Cardiac muscle cell (in vitro differentiated cells and primary cell): ENCODE results near the gene KDM4B. TPM values are rescaled to one million over a fixed set of nuclear protein-coding genes. Genes with fewer than 3 reads are reported as not detected.

Source experiments
- DNase-seq, 2 donors: peaks; one replicate each; pipeline versions ENCODE4 v3.0.0 to v3.0.0-alpha.2; 2010 to 2017; ENCODE audit warnings: low read depth in 1 of 2, low spot score in 1 of 2
- H3K27ac ChIP-seq: fragments of 200-600 bp; sonication (generic); 2 replicates; pipeline ENCODE4 v1.5.1; 2016
- H3K27me3 ChIP-seq: fragments of 200-600 bp; sonication (generic); 2 replicates; pipeline ENCODE4 v1.6.0; 2016; ENCODE audit warnings: control low read depth
- H3K36me3 ChIP-seq: fragments of 200-600 bp; sonication (generic); 2 replicates; pipeline ENCODE4 v1.5.1; 2016; ENCODE audit warnings: control low read depth
- H3K4me1 ChIP-seq: fragments of 200-600 bp; sonication (generic); 2 replicates; pipeline ENCODE4 v1.8.1; 2017; ENCODE audit warnings: low read depth, mild to moderate bottlenecking, mixed run types
- H3K4me3 ChIP-seq: fragments of 200-600 bp; sonication (generic); 2 replicates; pipeline ENCODE4 v1.5.1; 2016; ENCODE audit warnings: mild to moderate bottlenecking
- H3K9me3 ChIP-seq: fragments of 200-600 bp; sonication (generic); 2 replicates; pipeline ENCODE4 v1.5.1; 2017; ENCODE audit warnings: low read depth, mild to moderate bottlenecking, control low read depth
- CTCF ChIP-seq: IDR thresholded peaks from 2 replicates; pipeline ENCODE4 v1.5.1; 2012; ENCODE audit warnings: low read depth, mild to moderate bottlenecking, low read length
- polyA plus RNA-seq: library from polyadenylated mRNA; unstranded; fragments of >200 nt; fragmentation: Nextera tagmentation; extraction: Ambion mirVana; gene quantifications from 2 replicates; pipeline ENCODE4 v1.2.1, GENCODE V29; 2016
- total RNA-seq: library from RNA; depleted of rRNA; stranded (reverse); fragments of >200 nt; gene quantifications from 2 replicates; pipeline ENCODE4 v1.2.3, GENCODE V29; 2016

KDM4B gene
- total and polyA plus RNA-seq, 2 experiments from 2014 or later: 74.6 to 90.6 TPM

DNA sequence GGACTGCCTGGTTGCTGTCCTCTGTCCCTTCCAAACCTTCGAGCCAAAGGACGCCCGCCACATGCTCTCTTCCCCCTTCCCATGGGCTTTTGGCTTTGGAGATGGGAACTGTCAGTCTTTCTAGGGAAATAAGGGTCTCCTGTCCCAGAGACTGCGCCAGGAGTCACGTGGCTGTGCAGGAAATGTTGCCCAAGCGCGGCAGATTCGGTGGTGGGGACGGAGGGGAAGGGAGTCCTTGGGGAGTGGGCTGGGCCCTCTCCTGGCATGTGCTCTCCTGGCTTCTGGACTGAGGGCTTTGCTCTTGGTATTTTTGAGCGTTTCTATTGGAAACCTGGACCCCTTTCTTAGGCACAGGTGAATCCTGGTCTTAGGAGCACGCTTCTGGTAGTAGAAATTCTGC is 103.2 kb downstream of the KDM4B start:
- Histone ChIP-seq H3K4me3 (no peak overlapping the region), H3K36me3 (no peaks in the 10 kb centered on the region), H3K27ac (no peak overlapping the region), H3K4me1 (no peaks in the 10 kb centered on the region), H3K9me3 (no peaks in the 10 kb centered on the region), H3K27me3 (no peaks in the 10 kb centered on the region)
- DNase-seq: no peak
- no peak for TF ChIP-seq CTCF

DNA sequence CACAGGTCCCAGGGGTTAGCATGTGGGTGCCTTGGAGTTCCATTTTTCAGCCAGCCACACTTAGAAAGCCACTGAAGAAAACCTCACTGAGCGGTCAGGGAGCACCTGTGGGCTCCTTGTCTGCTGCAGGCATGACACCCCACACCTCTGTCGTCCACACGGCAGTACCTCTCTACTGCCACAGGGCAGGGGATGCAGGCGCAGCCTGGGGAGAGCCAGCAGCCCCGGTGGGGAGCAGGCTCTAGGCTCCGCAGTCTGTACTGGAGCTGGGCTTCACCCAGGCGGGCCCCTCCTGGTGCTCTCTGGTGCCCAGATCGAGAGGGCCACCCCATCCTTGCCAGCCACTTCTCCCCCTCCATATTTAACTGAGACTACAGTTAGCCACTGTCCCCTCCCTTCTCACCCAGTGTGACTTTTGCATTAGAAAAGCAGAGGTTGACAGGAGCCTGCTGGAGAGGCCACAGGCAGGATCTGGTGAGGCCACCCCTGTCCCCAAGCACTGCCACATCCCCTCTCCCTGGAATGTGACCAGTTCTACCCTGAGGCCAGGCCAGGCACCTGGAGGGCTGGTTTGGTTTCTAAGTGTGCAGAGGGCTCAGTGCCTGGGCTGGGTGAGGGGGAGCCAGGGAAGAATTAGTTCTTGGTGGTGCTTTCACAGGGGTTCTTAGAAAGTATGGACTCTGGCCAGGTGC is 104.4 kb downstream of the KDM4B start:
- no peaks in the 10 kb centered on the region for H3K27me3 ChIP-seq
- no peaks in the 10 kb centered on the region for H3K4me1 ChIP-seq
- no peak overlapping the region for H3K27ac ChIP-seq
- TF ChIP-seq CTCF: no peak
- H3K36me3 ChIP-seq: peaks cover 1% of the 10 kb centered on the region
- no peaks in the 10 kb centered on the region for H3K9me3 ChIP-seq
- no peak for DNase-seq
- no peak overlapping the region for H3K4me3 ChIP-seq

GRCh38 chr19:5074407-5074806 is 105.5 kb downstream of the KDM4B start:
- Histone ChIP-seq H3K27ac (no peak overlapping the region), H3K36me3 (peaks cover 6% of the 10 kb centered on the region), H3K27me3 (no peaks in the 10 kb centered on the region), H3K4me1 (no peaks in the 10 kb centered on the region), H3K4me3 (no peak overlapping the region), H3K9me3 (no peaks in the 10 kb centered on the region)
- no peak for DNase-seq
- TF ChIP-seq CTCF: no peak

- no peak overlapping the region for H3K4me3 ChIP-seq
Observed at GRCh38 chr19:5074830-5075394, 106.0 kb downstream of the KDM4B start.

DNA sequence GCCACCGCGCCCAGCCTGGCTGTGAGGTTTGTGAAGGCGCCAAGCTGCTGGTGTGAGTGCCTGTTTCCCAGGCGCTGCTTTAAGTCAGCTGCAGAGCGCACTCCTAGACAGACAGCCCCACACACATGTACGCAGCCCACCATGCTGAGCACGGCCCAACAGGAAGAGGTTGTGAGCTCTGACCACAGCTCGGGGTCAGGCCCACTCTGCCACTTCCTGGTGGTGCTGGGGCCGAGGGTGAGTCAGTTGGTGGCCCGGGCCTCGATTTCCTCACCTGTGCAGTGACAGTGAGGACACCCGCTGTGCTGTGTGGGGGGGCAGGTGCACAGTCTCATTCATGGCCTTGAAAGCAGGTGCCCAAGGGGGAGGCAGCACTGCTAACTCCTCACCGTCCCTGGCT is 106.7 kb downstream of the KDM4B start:
- Histone ChIP-seq H3K36me3 (peaks cover 7% of the 10 kb centered on the region), H3K9me3 (no peaks in the 10 kb centered on the region)
- no peak for DNase-seq

More at GRCh38 chr19:5074830-5075394, 106.0 kb downstream of the KDM4B start:
- H3K27ac ChIP-seq: peak overlapping the region; percentile 69
- no peak for TF ChIP-seq CTCF
- DNase-seq: no peak
- no peaks in the 10 kb centered on the region for H3K9me3 ChIP-seq
- H3K27me3 ChIP-seq: no peaks in the 10 kb centered on the region
- H3K4me1 ChIP-seq: no peaks in the 10 kb centered on the region
- peaks cover 7% of the 10 kb centered on the region for H3K36me3 ChIP-seq

More for the DNA sequence above, 106.7 kb downstream of the KDM4B start:
- Histone ChIP-seq H3K27me3 (no peaks in the 10 kb centered on the region), H3K4me3 (no peak overlapping the region), H3K4me1 (no peaks in the 10 kb centered on the region), H3K27ac (peak overlapping the region; percentile 69)
- no peak for TF ChIP-seq CTCF
